Coronary artery (tissue), 2 donors: ENCODE measurements around the gene VN1R4.
"Not testable (repeated sequence)": the region's sequence is repeated elsewhere in the genome, so short reads cannot be mapped to it uniquely, and the experiment has no call there.

ENCODE experiments used
- DNase-seq: peaks from one replicate; pipeline ENCODE4 v3.0.0-alpha.2; 2017; ENCODE audit warnings: low spot score
- H3K27ac ChIP-seq, 2 donors: fragments of 200-600 bp; sonication (generic); one replicate each; pipeline ENCODE4 v1.5.1; 2016 to 2019
- H3K4me3 ChIP-seq: fragments of 200-600 bp; sonication (generic); 2 replicates; pipeline ENCODE4 v1.5.1; 2016; ENCODE audit warnings: mild to moderate bottlenecking, moderate library complexity
- CTCF ChIP-seq: fragments of 200-600 bp; sonication (generic); IDR thresholded peaks from one replicate; pipeline ENCODE4 v1.5.1; 2019; ENCODE audit warnings: antibody characterized with exemption

The VN1R4 gene

DNA sequence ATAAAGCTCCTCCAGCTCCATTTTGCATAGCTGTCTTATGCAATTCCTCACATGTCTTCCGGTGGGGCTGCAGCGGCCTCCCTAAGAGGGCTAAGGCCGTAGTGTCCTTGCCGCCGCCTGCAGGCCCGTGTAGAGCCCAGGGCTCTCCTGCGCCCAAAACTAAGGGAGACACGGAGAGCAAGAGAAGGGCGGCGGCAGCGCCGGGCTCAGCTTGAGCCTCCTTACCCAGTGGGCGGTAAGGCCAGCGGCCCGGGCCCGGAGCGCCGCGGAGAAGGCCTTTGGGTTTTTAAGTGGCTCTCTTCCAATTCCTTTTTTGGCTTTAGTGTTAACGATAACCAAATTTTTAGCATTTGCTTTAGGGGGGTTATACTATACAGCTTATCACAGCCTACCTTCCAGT lies 42.9 kb downstream of the VN1R4 start:
- H3K4me3 ChIP-seq, result no peak overlapping the region
- no peak overlapping the region for H3K27ac ChIP-seq
- no peak for DNase-seq
- TF ChIP-seq CTCF, result no peak

DNA sequence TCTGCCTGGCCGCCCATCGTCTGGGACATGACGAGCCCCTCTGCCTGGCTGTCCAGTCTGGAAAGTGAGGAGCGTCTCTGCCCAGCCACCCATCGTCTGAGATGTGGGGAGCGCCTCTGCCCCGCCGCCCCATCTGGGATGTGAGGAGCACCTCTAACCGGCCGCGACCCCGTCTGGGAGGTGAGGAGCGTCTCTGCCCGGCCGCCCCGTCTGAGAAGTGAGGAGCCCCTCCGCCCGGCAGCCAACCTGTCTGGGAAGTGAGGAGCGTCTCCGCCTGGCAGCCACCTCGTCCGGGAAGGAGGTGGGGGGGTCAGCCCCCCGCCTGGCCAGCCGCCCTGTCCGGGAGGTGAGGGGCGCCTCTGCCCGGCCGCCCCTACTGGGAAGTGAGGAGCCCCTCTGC lies 44.8 kb downstream of the VN1R4 start:
- not testable (repeated sequence) for DNase-seq, H3K4me3 ChIP-seq, H3K27ac ChIP-seq
